HG03558 (cell line): ENCODE measurements around the gene NALCN.
"Not testable (repeated sequence)": the region's sequence is repeated elsewhere in the genome, so short reads cannot be mapped to it uniquely, and the experiment has no call there.

Experiments used
- ATAC-seq: cut with Tn5 transposase; IDR thresholded peaks from one replicate; pipeline ENCODE4 v1.9.1; 2021; ENCODE audit warnings: moderate number of reproducible peaks; ENCODE audit not compliant: unreplicated experiment; ENCODE audit errors: extremely low read depth

The NALCN gene

GRCh38 chr13:101346161-101346560 lies 70.1 kb downstream of the NALCN start:
- ATAC-seq: no peak

- ATAC-seq: no peak
Observed at GRCh38 chr13:101343128-101343787, 73.0 kb downstream of the NALCN start.

- no peak for ATAC-seq
Observed at GRCh38 chr13:101341464-101341863, 74.8 kb downstream of the NALCN start.

- ATAC-seq: no peak
Observed at GRCh38 chr13:101339202-101339601, 77.1 kb downstream of the NALCN start.

- ATAC-seq: no peak
Observed at GRCh38 chr13:101332583-101332982, 83.7 kb downstream of the NALCN start.

GRCh38 chr13:101331731-101332130 lies 84.6 kb downstream of the NALCN start:
- ATAC-seq: no peak

- ATAC-seq: no peak
Observed at GRCh38 chr13:101327871-101328270, 88.4 kb downstream of the NALCN start.

GRCh38 chr13:101326710-101327109 lies 89.6 kb downstream of the NALCN start:
- ATAC-seq: no peak

GRCh38 chr13:101325423-101325822 lies 90.9 kb downstream of the NALCN start:
- no peak for ATAC-seq

GRCh38 chr13:101323601-101324000 lies 92.7 kb downstream of the NALCN start:
- ATAC-seq: no peak

GRCh38 chr13:101317986-101318523 lies 98.3 kb downstream of the NALCN start:
- ATAC-seq: no peak

- not testable (repeated sequence) for ATAC-seq
Observed at GRCh38 chr13:101313479-101313878, 102.8 kb downstream of the NALCN start.

GRCh38 chr13:101309014-101309619 lies 107.2 kb downstream of the NALCN start:
- ATAC-seq: no peak

- ATAC-seq: no peak
Observed at GRCh38 chr13:101308247-101309013, 107.9 kb downstream of the NALCN start.

- ATAC-seq: no peak
Observed at GRCh38 chr13:101307181-101307701, 109.1 kb downstream of the NALCN start.

GRCh38 chr13:101306773-101307172 lies 109.5 kb downstream of the NALCN start:
- no peak for ATAC-seq

- no peak for ATAC-seq
Observed at GRCh38 chr13:101305981-101306411, 110.3 kb downstream of the NALCN start.

GRCh38 chr13:101303521-101303920 lies 112.8 kb downstream of the NALCN start:
- ATAC-seq: no peak

- ATAC-seq: no peak
Observed at GRCh38 chr13:101301053-101301452, 115.3 kb downstream of the NALCN start.

- no peak for ATAC-seq
Observed at GRCh38 chr13:101300531-101300930, 115.8 kb downstream of the NALCN start.

GRCh38 chr13:101298517-101298916 lies 117.8 kb downstream of the NALCN start:
- ATAC-seq: no peak
